Left renal pelvis (tissue), 4 donors: ENCODE results near the gene HFE. TPM values are rescaled to one million over a fixed set of nuclear protein-coding genes. Genes with fewer than 3 reads are reported as not detected.
"Not testable (repeated sequence)": the region's sequence is repeated elsewhere in the genome, so short reads cannot be mapped to it uniquely, and the experiment has no call there.

Experiments used
- DNase-seq, 4 donors: peaks; one replicate each; pipeline ENCODE4 v3.0.0-alpha.2; 2013; ENCODE audit warnings: low read depth in 4 of 4, low spot score in 3 of 4
- polyA plus RNA-seq, 4 donors: library from polyadenylated mRNA; unstranded; fragments of 120-200 nt; gene quantifications; one replicate each; pipeline ENCODE4 v1.2.1, GENCODE V29; 2013; ENCODE audit not compliant: insufficient read length in 4 of 4

HFE gene, protein sequence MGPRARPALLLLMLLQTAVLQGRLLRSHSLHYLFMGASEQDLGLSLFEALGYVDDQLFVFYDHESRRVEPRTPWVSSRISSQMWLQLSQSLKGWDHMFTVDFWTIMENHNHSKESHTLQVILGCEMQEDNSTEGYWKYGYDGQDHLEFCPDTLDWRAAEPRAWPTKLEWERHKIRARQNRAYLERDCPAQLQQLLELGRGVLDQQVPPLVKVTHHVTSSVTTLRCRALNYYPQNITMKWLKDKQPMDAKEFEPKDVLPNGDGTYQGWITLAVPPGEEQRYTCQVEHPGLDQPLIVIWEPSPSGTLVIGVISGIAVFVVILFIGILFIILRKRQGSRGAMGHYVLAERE
- polyA plus RNA-seq: 1 to 10 TPM; 7.0 to 9.1 (median 8.8) TPM

DNA sequence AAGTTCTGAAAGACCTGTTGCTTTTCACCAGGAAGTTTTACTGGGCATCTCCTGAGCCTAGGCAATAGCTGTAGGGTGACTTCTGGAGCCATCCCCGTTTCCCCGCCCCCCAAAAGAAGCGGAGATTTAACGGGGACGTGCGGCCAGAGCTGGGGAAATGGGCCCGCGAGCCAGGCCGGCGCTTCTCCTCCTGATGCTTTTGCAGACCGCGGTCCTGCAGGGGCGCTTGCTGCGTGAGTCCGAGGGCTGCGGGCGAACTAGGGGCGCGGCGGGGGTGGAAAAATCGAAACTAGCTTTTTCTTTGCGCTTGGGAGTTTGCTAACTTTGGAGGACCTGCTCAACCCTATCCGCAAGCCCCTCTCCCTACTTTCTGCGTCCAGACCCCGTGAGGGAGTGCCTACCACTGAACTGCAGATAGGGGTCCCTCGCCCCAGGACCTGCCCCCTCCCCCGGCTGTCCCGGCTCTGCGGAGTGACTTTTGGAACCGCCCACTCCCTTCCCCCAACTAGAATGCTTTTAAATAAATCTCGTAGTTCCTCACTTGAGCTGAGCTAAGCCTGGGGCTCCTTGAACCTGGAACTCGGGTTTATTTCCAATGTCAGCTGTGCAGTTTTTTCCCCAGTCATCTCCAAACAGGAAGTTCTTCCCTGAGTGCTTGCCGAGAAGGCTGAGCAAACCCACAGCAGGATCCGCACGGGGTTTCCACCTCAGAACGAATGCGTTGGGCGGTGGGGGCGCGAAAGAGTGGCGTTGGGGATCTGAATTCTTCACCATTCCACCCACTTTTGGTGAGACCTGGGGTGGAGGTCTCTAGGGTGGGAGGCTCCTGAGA is at the start of gene HFE:
Gene HFE, plus strand, starts transcription at position 146 of the 832 bp plus-strand sequence. Its CDS starts 12 bp downstream, at position 158.
- DNase-seq: peak in 2 of 4 donors; percentile 39 to 47

DNA sequence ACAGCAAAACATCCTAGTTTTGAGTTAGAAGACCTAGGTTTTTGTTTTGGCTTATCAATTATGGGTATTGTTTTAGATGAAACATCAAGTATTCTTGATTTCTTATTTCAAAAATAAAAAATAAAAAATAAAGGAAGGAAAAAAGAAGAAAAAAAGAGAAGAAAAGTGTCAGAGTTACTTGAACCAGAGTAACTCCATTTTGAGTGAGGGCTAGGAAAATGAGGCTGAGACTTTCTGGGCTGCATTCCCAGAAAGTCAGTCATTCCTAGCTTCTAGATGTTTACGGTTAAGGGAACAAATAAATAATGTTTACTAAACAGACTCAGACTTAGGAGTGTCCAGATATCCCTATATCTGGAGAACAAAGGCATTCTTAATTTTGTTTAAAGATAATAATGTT is 45.3 kb upstream of the HFE start:
- no peak for DNase-seq

GRCh38 chr6:26043384-26044139 is 43.7 kb upstream of the HFE start:
- peak; percentile 93 to 97 (median 95) for DNase-seq

GRCh38 chr6:26044140-26045064 is 42.8 kb upstream of the HFE start:
- no peak for DNase-seq

GRCh38 chr6:26045065-26045927 is 41.9 kb upstream of the HFE start:
- peak; percentile 90 to 97 (median 93) for DNase-seq

GRCh38 chr6:26045928-26046368 is 41.3 kb upstream of the HFE start:
- DNase-seq: no peak

DNA sequence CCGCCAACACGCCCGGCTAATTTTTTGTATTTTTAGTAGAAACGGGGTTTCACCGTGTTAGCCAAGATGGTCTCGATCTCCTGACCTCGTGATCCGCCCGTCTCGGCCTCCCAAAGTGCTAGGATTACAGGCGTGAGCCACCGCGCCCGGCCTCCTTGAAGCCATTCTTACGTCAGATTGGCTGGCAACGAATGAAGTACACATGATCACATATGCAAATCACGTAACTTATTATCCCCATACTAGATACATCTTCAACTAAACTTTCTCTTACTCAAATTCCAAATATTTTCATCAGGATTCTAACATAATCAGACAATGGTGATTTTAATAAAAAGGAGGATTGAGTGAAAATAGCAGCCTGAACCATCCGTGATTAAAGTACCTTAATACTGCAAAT is 39.9 kb upstream of the HFE start:
- not testable (repeated sequence) for DNase-seq

DNA sequence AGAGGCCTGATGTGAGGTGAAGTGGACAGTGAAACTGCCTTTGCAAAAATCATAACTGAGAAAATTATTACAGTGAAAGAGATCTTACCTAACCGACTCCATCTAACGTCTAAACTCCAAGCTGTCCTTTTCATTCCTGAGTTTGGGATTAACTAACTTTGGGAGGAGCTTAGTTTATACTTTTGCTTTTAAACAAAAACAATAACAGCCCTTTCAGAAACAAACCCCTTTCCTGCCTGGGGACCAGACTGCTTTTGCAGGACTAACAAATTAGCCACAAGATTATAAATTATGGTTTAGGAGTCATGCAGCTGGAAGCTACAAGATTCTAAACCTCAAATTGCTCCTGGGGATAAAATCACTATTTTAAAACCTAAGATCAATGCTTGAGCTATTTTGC is 38.6 kb upstream of the HFE start:
- no peak for DNase-seq

GRCh38 chr6:26051665-26052310 is 35.4 kb upstream of the HFE start:
- no peak for DNase-seq

GRCh38 chr6:26052762-26053250 is 34.4 kb upstream of the HFE start:
- DNase-seq: not testable (repeated sequence)

DNA sequence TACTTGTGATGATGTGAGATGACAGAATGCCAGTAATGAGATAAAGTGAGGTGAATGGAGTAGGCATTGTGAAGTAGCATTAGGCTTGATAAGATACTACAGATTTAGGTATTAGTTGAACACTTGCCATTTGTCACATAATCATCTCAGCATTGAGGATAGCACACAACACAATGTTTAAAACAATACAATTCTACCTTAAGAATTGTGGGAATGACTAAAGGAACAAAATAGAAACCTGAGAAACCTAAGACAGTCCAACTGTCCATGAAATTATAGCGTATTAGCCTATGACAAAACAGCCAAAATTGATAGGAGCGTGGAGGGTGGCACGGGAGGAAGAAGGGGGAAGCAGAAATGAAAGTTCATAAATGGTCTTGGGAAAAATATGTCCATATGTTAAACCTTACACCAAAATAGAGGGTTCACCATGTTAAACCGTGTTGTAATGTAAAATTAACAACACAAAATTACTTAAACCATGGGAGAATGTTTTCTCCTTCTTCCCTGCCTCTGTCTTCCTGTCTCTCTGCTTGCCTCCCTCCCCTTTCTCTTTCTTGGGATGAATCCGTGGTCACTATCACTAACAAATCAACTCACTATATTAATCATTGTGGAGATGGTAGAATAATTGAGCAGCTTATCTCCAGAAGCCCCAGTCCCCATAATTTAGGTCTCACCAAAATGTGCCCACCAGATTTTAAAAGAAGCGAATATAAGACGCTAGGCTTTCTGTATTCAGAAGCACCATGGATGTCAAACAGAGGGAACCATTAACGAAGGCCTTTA is 33.0 kb upstream of the HFE start:
- no peak for DNase-seq

- DNase-seq: peak; percentile 89 to 94 (median 90)
Observed at GRCh38 chr6:26054781-26055718, 32.2 kb upstream of the HFE start.

DNA sequence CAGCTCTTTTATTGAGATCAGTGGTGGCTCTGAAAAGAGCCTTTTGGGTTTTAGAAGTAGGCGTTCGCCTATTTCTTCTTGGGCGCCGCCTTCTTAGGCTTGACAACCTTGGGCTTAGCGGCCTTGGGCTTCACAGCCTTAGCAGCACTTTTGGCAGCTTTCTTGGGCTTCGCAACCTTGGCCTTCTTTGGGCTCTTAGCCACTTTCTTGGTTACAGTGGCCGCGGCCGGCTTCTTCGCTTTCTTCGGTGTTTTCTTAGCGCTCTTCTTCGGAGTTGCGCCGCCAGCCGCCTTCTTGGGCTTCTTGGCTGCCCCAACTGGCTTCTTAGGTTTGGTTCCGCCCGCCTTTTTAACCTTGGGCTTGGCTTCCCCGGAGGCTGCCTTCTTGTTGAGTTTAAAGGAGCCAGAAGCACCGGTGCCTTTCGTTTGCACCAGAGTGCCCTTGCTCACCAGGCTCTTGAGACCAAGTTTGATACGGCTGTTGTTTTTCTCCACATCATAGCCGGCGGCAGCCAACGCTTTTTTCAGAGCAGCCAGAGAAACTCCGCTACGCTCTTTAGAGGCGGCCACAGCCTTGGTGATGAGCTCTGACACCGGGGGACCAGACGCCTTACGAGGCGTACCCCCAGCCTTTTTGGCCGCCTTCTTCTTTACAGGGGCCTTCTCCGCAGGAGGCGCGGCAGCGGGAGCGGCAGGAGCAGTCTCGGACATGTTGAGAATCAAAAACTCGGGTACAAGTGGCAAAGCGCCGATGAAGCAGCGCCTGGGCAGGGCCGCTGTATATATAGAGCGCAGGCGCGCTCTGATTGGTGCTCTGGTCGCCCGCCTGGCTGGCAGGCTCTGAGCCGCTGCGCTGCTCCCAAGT is 31.3 kb upstream of the HFE start:
- peak; percentile 85 to 94 (median 90) for DNase-seq

DNA sequence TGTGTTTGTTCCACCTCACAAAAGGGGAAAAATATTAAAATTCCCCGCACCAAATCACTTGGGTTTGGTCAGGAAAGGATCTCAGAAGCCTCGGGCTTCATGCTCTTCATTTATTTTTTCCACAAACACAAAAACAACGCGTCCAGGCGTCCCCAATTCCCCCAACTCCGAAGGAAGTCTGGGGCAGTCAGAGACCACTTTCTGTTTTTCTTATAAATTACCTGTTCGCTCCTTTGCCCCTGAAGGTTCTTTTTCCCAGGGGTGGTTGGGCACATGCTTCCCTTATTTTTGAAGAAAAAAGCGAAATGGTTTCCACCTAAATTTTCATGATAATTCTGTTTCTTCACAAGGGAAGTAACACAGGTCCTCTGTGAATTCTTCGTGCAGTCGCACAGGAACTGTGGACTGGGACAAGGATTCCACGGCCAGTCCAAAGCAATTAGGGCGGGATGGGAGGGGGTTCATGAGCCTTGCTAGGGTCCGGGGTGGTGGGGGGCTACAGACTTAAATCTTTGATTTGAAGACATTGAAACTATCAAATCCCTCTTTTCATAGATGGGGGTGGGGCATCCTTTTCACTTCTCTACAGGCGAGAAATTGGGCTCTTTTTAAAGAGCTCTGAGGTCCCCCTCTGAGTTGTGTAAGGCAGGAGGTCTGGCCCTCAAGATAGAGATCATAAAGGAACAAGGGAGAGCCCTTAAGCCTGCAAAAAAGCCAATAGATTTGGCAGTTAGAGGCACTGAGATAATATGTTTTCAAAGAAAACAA is 30.5 kb upstream of the HFE start:
- DNase-seq: peak in 2 of 4 donors; percentile 51 to 61

GRCh38 chr6:26057899-26058298 is 29.3 kb upstream of the HFE start:
- DNase-seq: no peak
